Effector memory CD8-positive, alpha-beta T cell (primary cell): ENCODE data around the gene TECPR2.
A peak's percentile ranks its signal among the peaks of the same experiment; 100 is the strongest.
"Not testable (repeated sequence)": the region's sequence is repeated elsewhere in the genome, so short reads cannot be mapped to it uniquely, and the experiment has no call there.

Source experiments
- ATAC-seq: fragments of 150-1000 bp; cut with Tn5 transposase; replicated peaks from 2 replicates; pipeline ENCODE4 v1.10.0; 2021; ENCODE audit warnings: mild to moderate bottlenecking, moderate library complexity
- DNase-seq, 3 experiments: peaks; one replicate each; pipeline ENCODE4 v3.0.0; 2021
- H3K27ac Mint-ChIP-seq, 2 donors: one replicate each; pipeline ENCODE4 v1.8.0; 2022; ENCODE audit warnings: mild to moderate bottlenecking in 2 of 2, mixed read lengths in 2 of 2, moderate library complexity in 2 of 2
- H3K27me3 Mint-ChIP-seq, 2 donors: one replicate each; pipeline ENCODE4 v1.8.0; 2022; ENCODE audit warnings: mixed read lengths in 2 of 2
- H3K36me3 Mint-ChIP-seq: one replicate; pipeline ENCODE4 v1.8.0; 2022; ENCODE audit warnings: mild to moderate bottlenecking, moderate library complexity, mixed read lengths; ENCODE audit not compliant: insufficient read depth
- H3K4me1 Mint-ChIP-seq, 2 donors: one replicate each; pipeline ENCODE4 v1.8.0; 2022; ENCODE audit warnings: low read depth in 2 of 2, mixed read lengths in 2 of 2
- H3K4me3 Mint-ChIP-seq, 2 donors: one replicate each; pipeline ENCODE4 v1.8.0; 2022; ENCODE audit warnings: mild to moderate bottlenecking in 2 of 2, mixed read lengths in 2 of 2, moderate library complexity in 2 of 2
- H3K9me3 Mint-ChIP-seq, 2 donors: one replicate each; pipeline ENCODE4 v1.8.0; 2022; ENCODE audit warnings: mixed read lengths in 2 of 2

Gene TECPR2

DNA sequence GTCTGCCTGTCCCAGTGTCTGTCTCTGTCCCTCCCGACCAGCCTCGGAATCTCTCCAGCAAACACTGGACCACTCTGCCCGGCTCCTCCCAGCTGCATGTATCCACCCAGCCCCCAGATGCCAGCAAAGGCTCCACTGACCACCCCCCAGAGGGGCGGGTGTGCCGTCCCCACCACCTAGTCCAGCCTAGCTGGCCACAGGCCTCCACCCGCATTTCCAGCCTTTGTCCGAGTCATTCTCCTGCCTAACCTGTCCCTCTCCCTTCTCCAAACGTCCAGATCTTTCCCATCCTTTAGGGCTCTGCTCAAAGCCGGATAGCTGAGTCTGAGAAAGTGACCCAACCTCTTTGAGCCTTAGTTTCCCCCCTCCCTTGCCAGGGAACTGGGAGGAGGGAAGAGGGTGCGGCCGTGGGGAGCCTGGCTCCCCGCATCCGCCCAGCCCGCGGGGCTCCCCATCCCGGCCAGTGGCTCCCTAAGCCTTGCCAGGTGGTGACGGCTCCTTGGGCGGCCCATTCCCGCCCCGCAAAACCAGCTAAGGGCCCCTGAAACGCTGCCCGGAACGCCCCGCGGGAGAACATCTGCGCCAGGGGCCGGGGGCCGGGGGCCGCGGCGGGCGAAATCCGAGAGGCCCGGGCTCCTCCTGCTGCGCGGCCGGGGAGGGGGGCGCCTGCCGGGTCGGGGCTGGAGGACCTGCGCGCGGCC, 181.5 kb downstream of the TECPR2 start:
- ATAC-seq (no peak), DNase-seq (no peak)
- Mint-ChIP-seq H3K9me3 (no peaks in the 10 kb centered on the region), H3K4me1 (peaks cover 3 to 7% of the 10 kb centered on the region in 2 donors), H3K27me3 (peaks cover 31 to 58% of the 10 kb centered on the region in 2 donors), H3K4me3 (peak overlapping the region; percentile 15 to 45), H3K27ac (no peak overlapping the region), H3K36me3 (no peaks in the 10 kb centered on the region)

DNA sequence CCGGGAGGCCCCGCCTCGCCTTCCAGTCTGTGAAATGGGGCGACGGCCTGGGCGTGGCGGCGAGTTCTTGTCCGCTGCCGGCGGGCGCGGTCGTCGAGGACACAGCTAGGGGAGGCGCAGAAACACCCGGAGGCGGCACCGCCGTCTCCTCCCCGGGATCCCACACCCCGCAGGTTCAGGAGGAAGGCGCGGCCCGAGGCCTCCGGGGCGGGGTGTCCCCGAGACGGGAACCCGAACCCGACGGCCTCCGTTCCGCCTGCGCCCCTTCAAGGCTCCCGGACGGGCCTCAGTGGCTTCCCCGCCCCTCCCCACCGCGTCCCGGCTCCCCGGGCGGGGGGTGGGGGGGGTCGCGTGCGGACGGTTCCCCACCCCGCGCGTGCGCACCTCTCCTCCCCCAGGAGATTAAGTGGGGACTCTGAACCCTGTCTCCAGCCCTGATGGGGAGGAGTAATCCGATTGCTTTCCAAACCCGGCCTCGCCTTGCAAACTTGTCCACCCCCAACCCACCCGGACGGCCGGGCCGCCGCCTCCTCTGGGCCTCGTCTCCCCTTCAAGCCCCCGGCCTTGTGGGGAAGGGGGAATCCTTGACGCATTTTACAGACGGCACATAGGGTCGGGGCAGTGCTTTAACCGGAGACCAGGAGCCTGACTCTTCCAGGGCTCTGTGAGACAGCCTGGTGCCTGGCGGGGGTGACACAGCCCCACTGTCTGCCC, 182.2 kb downstream of the TECPR2 start:
- DNase-seq (peak in 2 of 3 experiments; percentile 5 to 27), ATAC-seq (peak; percentile 76)
- H3K27me3 Mint-ChIP-seq, result peaks cover 31 to 60% of the 10 kb centered on the region in 2 donors
- peaks cover 3 to 7% of the 10 kb centered on the region in 2 donors for H3K4me1 Mint-ChIP-seq
- no peaks in the 10 kb centered on the region for H3K9me3 Mint-ChIP-seq
- H3K27ac Mint-ChIP-seq, result no peak overlapping the region
- H3K4me3 Mint-ChIP-seq, result peak overlapping the region; percentile 63 to 69
- H3K36me3 Mint-ChIP-seq, result no peaks in the 10 kb centered on the region

DNA sequence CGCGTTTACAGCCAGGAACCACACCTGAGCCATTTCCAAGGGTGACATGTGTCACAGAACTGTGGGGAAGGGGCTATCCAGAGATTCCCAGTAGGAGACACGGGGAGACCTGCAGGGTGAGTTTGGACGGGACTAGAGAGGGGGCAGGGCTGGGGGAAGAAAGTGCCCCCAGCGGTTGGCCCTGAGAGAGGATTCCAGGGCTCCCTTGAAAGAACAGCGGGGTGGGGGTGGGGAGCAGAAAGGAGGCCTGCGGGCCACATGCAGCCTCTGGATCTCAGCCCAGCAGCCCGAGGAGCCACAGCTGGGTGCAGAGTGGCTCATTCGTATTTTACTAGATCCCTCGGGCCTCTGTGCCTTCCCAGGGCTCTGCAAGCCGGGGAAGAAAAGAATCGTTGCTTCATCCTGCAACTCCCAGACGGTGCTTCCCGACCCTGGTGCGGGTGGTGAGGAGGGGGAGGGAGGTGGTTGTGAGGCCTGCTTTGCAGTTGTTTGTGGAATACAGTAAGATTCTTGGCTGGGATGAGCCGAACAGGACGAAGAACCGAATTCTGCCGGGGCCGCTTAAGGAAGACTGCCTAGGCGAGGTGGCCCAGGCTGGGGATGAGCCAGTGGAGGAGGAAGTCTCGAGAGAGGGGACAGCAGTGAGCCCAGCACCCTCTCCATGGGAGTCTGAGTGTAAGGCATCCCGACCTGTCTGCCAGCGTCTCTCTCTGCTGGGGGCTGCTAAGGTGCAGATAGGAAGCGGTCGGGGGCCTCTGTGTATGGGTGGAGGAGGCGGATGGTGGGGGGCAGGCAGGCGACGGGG, 182.9 kb downstream of the TECPR2 start:
- Mint-ChIP-seq H3K9me3 (no peaks in the 10 kb centered on the region), H3K36me3 (no peaks in the 10 kb centered on the region), H3K4me3 (peak overlapping the region; percentile 63 to 69), H3K27ac (peak overlapping the region in 1 of 2 donors; percentile 49), H3K27me3 (peaks cover 36 to 67% of the 10 kb centered on the region in 2 donors), H3K4me1 (peaks cover 3 to 7% of the 10 kb centered on the region in 2 donors)
- DNase-seq (no peak), ATAC-seq (no peak)

DNA sequence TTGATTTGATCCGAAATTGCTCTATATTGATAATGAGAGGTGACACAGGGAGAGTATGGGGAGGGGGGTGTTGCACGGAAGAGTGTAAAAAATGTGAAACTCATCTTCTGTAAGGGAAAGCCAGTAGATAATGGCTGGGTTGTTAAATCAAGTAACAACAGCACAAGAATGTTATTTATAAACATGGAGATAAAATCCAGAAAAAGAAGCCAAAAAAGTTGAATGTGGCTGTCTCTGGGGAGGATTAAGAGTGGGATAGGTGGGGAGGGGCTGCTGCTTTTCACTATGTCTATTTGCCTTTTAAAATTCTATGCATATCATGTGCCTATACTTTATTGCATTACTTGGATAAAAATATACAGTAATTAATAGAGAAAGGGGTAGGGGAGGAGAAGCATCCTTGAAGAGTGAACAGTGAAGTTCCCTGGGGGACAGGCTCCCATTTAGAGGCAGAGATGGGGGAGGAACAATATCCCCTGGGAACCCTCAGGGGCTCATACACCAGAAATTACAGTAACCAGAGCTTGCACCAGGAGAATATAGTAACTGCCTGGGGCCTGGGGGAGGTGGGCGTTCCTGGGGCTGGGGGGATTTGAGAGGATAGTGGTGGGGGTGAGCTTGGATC, 186.0 kb downstream of the TECPR2 start:
- no peak for ATAC-seq
- Mint-ChIP-seq H3K36me3 (no peaks in the 10 kb centered on the region), H3K4me3 (no peak overlapping the region), H3K27me3 (peaks cover 22 to 57% of the 10 kb centered on the region in 2 donors), H3K4me1 (peaks cover 3 to 7% of the 10 kb centered on the region in 2 donors), H3K9me3 (no peaks in the 10 kb centered on the region), H3K27ac (no peak overlapping the region)
- no peak for DNase-seq

DNA sequence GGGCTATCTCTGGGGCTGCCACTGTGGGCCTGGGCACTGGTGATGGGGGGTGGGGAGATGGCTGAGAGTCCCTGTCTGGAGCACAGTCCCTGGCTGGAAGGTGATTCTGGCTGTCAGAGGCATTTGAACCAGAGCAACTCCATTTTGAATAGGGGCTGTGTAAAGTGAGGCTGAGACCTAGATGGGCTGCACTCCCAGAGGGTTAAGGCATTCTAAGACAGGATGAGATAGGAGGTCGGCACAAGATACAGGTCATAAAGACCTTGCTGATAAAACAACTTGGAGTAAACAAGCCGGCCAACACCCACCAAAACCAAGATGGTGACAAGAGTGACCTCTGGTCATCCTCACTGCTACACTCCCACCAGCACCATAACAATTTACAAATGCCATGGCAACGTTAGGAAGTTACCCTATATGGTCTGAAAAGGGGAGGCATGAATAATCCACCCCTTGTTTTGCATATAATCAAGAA, 188.2 kb downstream of the TECPR2 start:
- H3K27ac Mint-ChIP-seq, H3K4me3 Mint-ChIP-seq, H3K9me3 Mint-ChIP-seq, H3K36me3 Mint-ChIP-seq, H3K4me1 Mint-ChIP-seq, ATAC-seq, DNase-seq: not testable (repeated sequence)
- H3K27me3 Mint-ChIP-seq, result peaks cover 7 to 38% of the 10 kb centered on the region in 2 donors
